ENCODE measurements around the gene PLXNA2. TPM values are rescaled to one million over a fixed set of nuclear protein-coding genes. Genes with fewer than 3 reads are reported as not detected.

PLXNA2 gene
- total RNA-seq, 6 experiments from 2014 or later: 20.9 to 29.9 (median 28.1) TPM

DNA sequence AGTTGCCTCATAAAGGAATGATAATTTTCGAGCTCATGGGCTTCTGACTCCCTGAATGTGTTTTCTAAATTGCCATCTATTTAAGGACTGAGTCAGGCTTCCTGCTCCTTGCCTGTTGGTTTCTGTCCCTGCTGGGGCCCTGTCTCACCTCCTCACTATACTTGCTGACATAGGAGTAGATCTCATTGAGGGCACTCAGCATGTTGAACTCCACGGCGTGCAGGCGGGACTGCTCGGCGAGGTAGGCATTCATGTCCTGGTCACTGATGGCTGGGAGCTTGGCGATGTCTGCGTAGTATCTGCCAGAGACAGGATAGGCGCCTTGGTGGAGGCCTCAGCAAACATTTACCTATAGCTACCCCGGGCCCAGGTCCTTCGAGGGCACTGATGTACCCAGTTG, 216.3 kb downstream of the PLXNA2 start:
- Mint-ChIP-seq H3K9me3 (no peaks in the 10 kb centered on the region), H3K4me3 (no peak overlapping the region), H3K4me1 (ENCODE audit: low read depth) (peaks cover 54% of the 10 kb centered on the region), H3K27ac (no peak overlapping the region), H3K36me3 (ENCODE audit: low read depth) (peaks cover 19% of the 10 kb centered on the region), H3K27me3 (ENCODE audit: insufficient read depth) (no peaks in the 10 kb centered on the region; the same call in 1 of the 2 replicates)
- DNase-seq: no peak
- TF ChIP-seq, protein P1, sequence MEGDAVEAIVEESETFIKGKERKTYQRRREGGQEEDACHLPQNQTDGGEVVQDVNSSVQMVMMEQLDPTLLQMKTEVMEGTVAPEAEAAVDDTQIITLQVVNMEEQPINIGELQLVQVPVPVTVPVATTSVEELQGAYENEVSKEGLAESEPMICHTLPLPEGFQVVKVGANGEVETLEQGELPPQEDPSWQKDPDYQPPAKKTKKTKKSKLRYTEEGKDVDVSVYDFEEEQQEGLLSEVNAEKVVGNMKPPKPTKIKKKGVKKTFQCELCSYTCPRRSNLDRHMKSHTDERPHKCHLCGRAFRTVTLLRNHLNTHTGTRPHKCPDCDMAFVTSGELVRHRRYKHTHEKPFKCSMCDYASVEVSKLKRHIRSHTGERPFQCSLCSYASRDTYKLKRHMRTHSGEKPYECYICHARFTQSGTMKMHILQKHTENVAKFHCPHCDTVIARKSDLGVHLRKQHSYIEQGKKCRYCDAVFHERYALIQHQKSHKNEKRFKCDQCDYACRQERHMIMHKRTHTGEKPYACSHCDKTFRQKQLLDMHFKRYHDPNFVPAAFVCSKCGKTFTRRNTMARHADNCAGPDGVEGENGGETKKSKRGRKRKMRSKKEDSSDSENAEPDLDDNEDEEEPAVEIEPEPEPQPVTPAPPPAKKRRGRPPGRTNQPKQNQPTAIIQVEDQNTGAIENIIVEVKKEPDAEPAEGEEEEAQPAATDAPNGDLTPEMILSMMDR (IDR thresholded peaks at IDR 0.05): no peak

DNA sequence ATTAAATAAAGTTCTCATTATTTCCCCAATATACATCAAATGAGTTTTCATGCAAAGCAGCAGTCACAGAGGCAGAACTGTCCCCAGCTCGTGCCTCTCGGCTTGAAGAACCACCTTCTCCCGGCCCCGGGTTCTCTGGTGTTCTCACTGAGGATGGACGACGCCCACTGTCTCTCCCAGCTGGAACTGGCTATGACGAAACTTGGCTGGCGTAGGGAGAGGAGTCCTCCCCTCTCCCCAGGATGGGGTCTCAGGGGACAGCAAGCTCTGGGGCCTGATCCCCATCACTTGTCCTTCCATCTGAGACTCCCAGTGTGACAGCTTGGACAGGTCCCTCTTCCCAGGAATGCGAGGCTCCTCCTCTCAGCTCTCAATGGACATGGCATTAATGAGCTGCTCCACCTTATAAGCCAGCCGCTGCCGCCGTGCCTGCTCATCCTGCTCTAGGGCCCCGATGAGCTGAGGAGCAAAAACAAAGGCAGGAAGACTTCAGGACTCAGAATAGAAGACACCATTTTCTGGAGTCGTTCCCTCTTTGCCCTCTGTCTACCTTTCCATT, 217.2 kb downstream of the PLXNA2 start:
- H3K36me3 Mint-ChIP-seq (ENCODE audit: low read depth): peaks cover 12% of the 10 kb centered on the region
- TF ChIP-seq, protein P1 (IDR thresholded peaks at IDR 0.05): no peak
- no peak for DNase-seq

DNA sequence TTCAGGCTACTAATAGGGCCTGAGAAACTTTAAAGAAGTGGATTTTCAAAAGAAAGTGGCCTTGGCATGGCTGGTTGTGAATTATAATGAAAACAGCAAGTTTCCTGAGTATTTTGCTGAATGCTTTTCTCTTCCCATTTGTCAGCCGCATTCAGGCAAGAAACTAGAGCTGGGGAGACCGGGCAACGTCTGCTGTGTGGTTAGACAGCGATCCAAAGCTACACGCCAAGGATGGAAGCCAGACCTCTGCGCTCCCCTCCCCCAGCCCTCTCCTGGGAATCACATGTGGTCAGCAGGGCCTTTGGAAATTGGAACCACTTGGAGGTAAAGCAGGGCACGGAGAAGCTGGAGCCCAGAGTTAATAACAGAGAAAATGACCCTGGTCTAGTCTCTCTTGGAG, 219.2 kb downstream of the PLXNA2 start:
- H3K4me1 Mint-ChIP-seq (ENCODE audit: low read depth): peaks cover 36% of the 10 kb centered on the region
- H3K9me3 Mint-ChIP-seq: no peaks in the 10 kb centered on the region
- H3K4me3 Mint-ChIP-seq: no peak overlapping the region
- H3K27ac Mint-ChIP-seq: no peak overlapping the region
- TF ChIP-seq, protein P1 (IDR thresholded peaks at IDR 0.05): no peak
- H3K36me3 Mint-ChIP-seq (ENCODE audit: low read depth): peaks cover 7% of the 10 kb centered on the region
- no peak for DNase-seq
- peaks cover 3% of the 10 kb centered on the region; the same call in 1 of the 2 replicates for H3K27me3 Mint-ChIP-seq (ENCODE audit: insufficient read depth)

More for the DNA sequence above, 217.2 kb downstream of the PLXNA2 start:
- Mint-ChIP-seq H3K27ac (no peak overlapping the region), H3K9me3 (no peaks in the 10 kb centered on the region), H3K27me3 (ENCODE audit: insufficient read depth) (no peaks in the 10 kb centered on the region), H3K4me1 (ENCODE audit: low read depth) (peaks cover 55% of the 10 kb centered on the region), H3K4me3 (no peak overlapping the region)

GRCh38 chr1:208024406-208024805, 219.8 kb downstream of the PLXNA2 start:
- Mint-ChIP-seq H3K27me3 (ENCODE audit: insufficient read depth) (peaks cover 3% of the 10 kb centered on the region; the same call in 1 of the 2 replicates), H3K4me3 (no peak overlapping the region), H3K27ac (no peak overlapping the region), H3K9me3 (no peaks in the 10 kb centered on the region), H3K4me1 (ENCODE audit: low read depth) (peaks cover 30% of the 10 kb centered on the region), H3K36me3 (ENCODE audit: low read depth) (peaks cover 7% of the 10 kb centered on the region)
- DNase-seq: no peak
- TF ChIP-seq, protein P1 (IDR thresholded peaks at IDR 0.05): no peak

DNA sequence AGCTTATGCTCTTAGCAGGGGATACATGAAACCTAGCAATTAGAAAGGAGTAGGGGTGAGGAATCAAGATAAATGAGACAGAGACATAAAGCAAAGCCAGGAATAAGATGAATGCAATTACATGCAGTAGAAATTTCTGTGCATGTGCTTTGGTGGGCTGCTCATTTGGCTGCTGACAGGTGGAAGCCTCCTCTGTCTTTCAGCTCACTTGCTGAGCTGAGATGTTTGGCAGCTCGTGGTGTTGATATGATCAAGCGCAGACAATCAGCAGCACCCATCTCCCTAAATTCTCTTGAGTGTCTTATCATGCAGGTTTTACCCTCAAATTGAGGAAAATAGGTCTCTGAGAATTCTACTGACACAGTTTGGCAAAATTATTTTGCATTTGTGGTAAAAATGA, 224.9 kb downstream of the PLXNA2 start:
- DNase-seq: no peak
- Mint-ChIP-seq H3K27me3 (ENCODE audit: insufficient read depth) (peaks cover 6% of the 10 kb centered on the region), H3K4me3 (no peak overlapping the region), H3K9me3 (no peaks in the 10 kb centered on the region), H3K4me1 (ENCODE audit: low read depth) (peaks cover 19% of the 10 kb centered on the region), H3K27ac (no peak overlapping the region), H3K36me3 (ENCODE audit: low read depth) (no peaks in the 10 kb centered on the region)
- TF ChIP-seq, protein P1 (IDR thresholded peaks at IDR 0.05): no peak
